Measurements from ENCODE around the gene F7. TPM values are rescaled to one million over a fixed set of nuclear protein-coding genes. Genes with fewer than 3 reads are reported as not detected.

Gene F7
- total and polyA plus RNA-seq, 2 donors (not counting 1 experiment from before 2014, with no cell fraction given): not detected

DNA sequence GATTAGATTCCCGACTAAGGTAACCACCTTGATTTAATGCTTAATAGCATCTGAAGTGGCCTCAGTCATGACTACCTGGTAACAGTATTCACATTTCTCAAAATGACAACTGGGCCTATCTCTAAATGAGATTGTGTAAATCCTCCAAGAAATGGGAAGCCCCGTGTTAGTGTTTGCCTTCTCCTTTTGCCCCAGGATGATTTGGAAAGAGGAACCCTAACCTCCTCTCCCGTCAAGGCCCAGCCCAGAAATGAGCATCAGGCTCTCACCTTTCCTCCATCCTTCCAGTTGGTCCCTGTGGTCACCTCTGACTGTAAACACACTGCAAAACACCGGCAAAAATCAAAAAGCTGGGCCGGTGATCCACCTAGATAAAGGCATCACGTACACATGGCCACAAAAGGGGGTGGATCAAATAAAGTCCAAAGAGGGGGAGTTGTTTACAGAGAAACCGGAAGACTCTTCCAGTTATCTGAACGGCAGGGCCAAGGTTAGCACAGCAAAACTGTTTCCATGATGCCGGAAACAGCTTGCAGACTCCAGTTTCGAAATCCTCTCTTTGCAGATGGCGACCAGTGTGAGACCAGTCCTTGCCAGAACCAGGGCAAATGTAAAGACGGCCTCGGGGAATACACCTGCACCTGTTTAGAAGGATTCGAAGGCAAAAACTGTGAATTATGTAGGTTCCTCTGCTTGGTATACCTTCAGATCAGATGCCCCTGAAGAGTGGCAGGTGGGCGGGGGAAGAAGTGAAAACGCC is 33.4 kb downstream of the F7 start:
- intact Hi-C loops (cut with micrococcal nuclease): no loop called here
- Histone ChIP-seq H3K9me3 (ENCODE audit: control extremely low read depth in 1 of 3, control insufficient read depth in 2 of 3, insufficient read depth in 1 of 3, low read length in 2 of 3) (peaks cover 0 to 2% (median 0%) of the 10 kb centered on the region in 3 donors), H3K9ac (ENCODE audit: low read length) (no peak overlapping the region), H3K36me3 (replicated peaks in 1 of 2; ENCODE audit: control extremely low read depth in 1 of 2, control insufficient read depth in 1 of 2, extremely low read depth in 1 of 2, insufficient read depth in 2 of 2, low read length in 1 of 2) (no peaks in the 10 kb centered on the region), H3K4me1 (ENCODE audit: control insufficient read depth in 2 of 2, insufficient read depth in 2 of 2, low read length in 2 of 2) (no peaks in the 10 kb centered on the region), H3K27me3 (replicated peaks in 1 of 4; ENCODE audit: control extremely low read depth in 1 of 4, control insufficient read depth in 3 of 4, insufficient read depth in 4 of 4, low read length in 3 of 4) (no peaks in the 10 kb centered on the region), H4K20me1 (ENCODE audit: control insufficient read depth, insufficient read depth, low read length, poor library complexity, severe bottlenecking) (no peaks in the 10 kb centered on the region), H2AFZ (ENCODE audit: insufficient read depth, low read depth, low read length, poor library complexity, severe bottlenecking) (no peak overlapping the region), H3K79me2 (ENCODE audit: control insufficient read depth, insufficient read depth, low read length) (no peaks in the 10 kb centered on the region), H3K4me3 (ENCODE audit: control extremely low read depth in 1 of 5, extremely low read depth in 1 of 5, insufficient read depth in 1 of 5, low read depth in 2 of 5, low read length in 4 of 5) (no peak overlapping the region), H3K4me2 (replicated peaks; ENCODE audit: low read depth, low read length, poor library complexity, severe bottlenecking) (no peak overlapping the region), H3K27ac (ENCODE audit: low read length in 2 of 2) (no peak overlapping the region)
- 89% methylated on average over 13 of the region's 16 CpGs for WGBS (ENCODE audit: insufficient coverage)
- CTCF ChIA-PET: no interaction called here
- ATAC-seq (ENCODE audit: low read depth) (no peak), DNase-seq (no peak)
- TF ChIP-seq EZH2 (IDR thresholded peaks at IDR 0.05; ENCODE audit: borderline replicate concordance, insufficient read depth, low read depth, low read length, poor library complexity, severe bottlenecking): no peak
- TF ChIP-seq, protein P1, sequence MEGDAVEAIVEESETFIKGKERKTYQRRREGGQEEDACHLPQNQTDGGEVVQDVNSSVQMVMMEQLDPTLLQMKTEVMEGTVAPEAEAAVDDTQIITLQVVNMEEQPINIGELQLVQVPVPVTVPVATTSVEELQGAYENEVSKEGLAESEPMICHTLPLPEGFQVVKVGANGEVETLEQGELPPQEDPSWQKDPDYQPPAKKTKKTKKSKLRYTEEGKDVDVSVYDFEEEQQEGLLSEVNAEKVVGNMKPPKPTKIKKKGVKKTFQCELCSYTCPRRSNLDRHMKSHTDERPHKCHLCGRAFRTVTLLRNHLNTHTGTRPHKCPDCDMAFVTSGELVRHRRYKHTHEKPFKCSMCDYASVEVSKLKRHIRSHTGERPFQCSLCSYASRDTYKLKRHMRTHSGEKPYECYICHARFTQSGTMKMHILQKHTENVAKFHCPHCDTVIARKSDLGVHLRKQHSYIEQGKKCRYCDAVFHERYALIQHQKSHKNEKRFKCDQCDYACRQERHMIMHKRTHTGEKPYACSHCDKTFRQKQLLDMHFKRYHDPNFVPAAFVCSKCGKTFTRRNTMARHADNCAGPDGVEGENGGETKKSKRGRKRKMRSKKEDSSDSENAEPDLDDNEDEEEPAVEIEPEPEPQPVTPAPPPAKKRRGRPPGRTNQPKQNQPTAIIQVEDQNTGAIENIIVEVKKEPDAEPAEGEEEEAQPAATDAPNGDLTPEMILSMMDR (IDR thresholded peaks at IDR 0.05): no peak
- H3K27ac Mint-ChIP-seq: no peak overlapping the region
- H3K27me3 Mint-ChIP-seq: peaks cover 17% of the 10 kb centered on the region
- POLR2A ChIA-PET: no interaction called here
- no peaks in the 10 kb centered on the region for H3K4me1 Mint-ChIP-seq
- no peak overlapping the region for H3K4me3 Mint-ChIP-seq
- H3K9me3 Mint-ChIP-seq (ENCODE audit: insufficient read depth): no peaks in the 10 kb centered on the region

DNA sequence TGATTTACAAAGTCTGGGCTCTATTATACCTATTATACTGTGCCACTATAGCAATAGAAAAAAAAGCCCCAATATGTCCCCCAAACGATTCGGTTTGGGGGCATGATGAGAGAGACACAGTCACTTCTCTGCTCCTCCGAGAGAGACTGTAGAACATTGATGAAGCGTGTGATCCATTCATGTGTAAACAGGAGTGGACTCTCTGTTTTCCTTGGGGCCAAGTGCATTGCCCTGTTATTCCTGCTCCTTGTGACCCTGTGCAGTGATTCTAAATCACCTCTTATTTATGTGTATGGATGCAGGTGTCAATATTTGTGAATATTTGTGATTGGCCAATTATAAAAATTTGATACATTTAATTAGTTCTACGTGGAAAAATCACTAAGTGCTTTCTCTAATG is 34.0 kb downstream of the F7 start:
- H3K36me3 ChIP-seq (replicated peaks in 1 of 2; ENCODE audit: control extremely low read depth in 1 of 2, control insufficient read depth in 1 of 2, extremely low read depth in 1 of 2, insufficient read depth in 2 of 2, low read length in 1 of 2): no peaks in the 10 kb centered on the region
- Mint-ChIP-seq H3K4me3 (no peak overlapping the region), H3K27ac (no peak overlapping the region), H3K9me3 (ENCODE audit: insufficient read depth) (no peaks in the 10 kb centered on the region), H3K27me3 (peaks cover 17% of the 10 kb centered on the region), H3K4me1 (no peaks in the 10 kb centered on the region)
- no peaks in the 10 kb centered on the region for H3K79me2 ChIP-seq (ENCODE audit: control insufficient read depth, insufficient read depth, low read length)
- no peak for DNase-seq
- H3K4me1 ChIP-seq (ENCODE audit: control insufficient read depth in 2 of 2, insufficient read depth in 2 of 2, low read length in 2 of 2): no peaks in the 10 kb centered on the region
- no peak for ATAC-seq (ENCODE audit: low read depth)
- H3K9ac ChIP-seq (ENCODE audit: low read length): no peak overlapping the region
- ChIA-PET POLR2A (no interaction called here), CTCF (no interaction called here)
- H3K9me3 ChIP-seq (ENCODE audit: control extremely low read depth in 1 of 3, control insufficient read depth in 2 of 3, insufficient read depth in 1 of 3, low read length in 2 of 3): no peaks in the 10 kb centered on the region
- H3K27ac ChIP-seq (ENCODE audit: low read length in 2 of 2): no peak overlapping the region
- H4K20me1 ChIP-seq (ENCODE audit: control insufficient read depth, insufficient read depth, low read length, poor library complexity, severe bottlenecking): no peaks in the 10 kb centered on the region
- H3K27me3 ChIP-seq (replicated peaks in 1 of 4; ENCODE audit: control extremely low read depth in 1 of 4, control insufficient read depth in 3 of 4, insufficient read depth in 4 of 4, low read length in 3 of 4): no peaks in the 10 kb centered on the region
- H3K4me2 ChIP-seq (replicated peaks; ENCODE audit: low read depth, low read length, poor library complexity, severe bottlenecking): no peak overlapping the region
- intact Hi-C loops (cut with micrococcal nuclease): no loop called here
- 50% methylated on average over 2 of the region's 5 CpGs for WGBS (ENCODE audit: insufficient coverage)
- TF ChIP-seq, protein P1 (IDR thresholded peaks at IDR 0.05): no peak
- TF ChIP-seq EZH2 (IDR thresholded peaks at IDR 0.05; ENCODE audit: borderline replicate concordance, insufficient read depth, low read depth, low read length, poor library complexity, severe bottlenecking): no peak
- no peak overlapping the region for H2AFZ ChIP-seq (ENCODE audit: insufficient read depth, low read depth, low read length, poor library complexity, severe bottlenecking)
- no peak overlapping the region for H3K4me3 ChIP-seq (ENCODE audit: control extremely low read depth in 1 of 5, extremely low read depth in 1 of 5, insufficient read depth in 1 of 5, low read depth in 2 of 5, low read length in 4 of 5)

All from B cell (primary cell).